Neural cell (in vitro differentiated cells): ENCODE results near the gene MAML2. TPM values are rescaled to one million over a fixed set of nuclear protein-coding genes. Genes with fewer than 3 reads are reported as not detected.

Source experiments
- H2AFZ ChIP-seq: fragments of 200-600, 300-800 bp; sonication (generic), shearing (Covaris generic); 2 replicates; pipeline ENCODE4 v1.6.0; 2014; ENCODE audit warnings: low read depth, mild to moderate bottlenecking, antibody characterized with exemption, low read length, moderate library complexity
- H3F3A ChIP-seq: fragments of 200-600 bp; shearing (Covaris generic); 2 replicates; pipeline ENCODE4 v1.6.1; 2016; ENCODE audit warnings: mild to moderate bottlenecking, moderate library complexity, mixed read lengths, antibody characterized with exemption, low read length; ENCODE audit not compliant: insufficient read depth, poor library complexity, severe bottlenecking
- H3K27ac ChIP-seq: fragments of 200-600, 300-800 bp; sonication (generic), shearing (Covaris generic); 2 replicates; pipeline ENCODE4 v1.5.1; 2014; ENCODE audit warnings: mild to moderate bottlenecking, low read length, moderate library complexity
- H3K27me3 ChIP-seq: fragments of 300-800, 200-600 bp; sonication (generic), shearing (Covaris generic); 2 replicates; pipeline ENCODE4 v1.6.0; 2014; ENCODE audit warnings: mild to moderate bottlenecking, low read depth, low read length, moderate library complexity; ENCODE audit not compliant: insufficient read depth
- H3K36me3 ChIP-seq: fragments of 300-800, 200-600 bp; sonication (generic), shearing (Covaris generic); 2 replicates; pipeline ENCODE4 v1.5.1; 2014; ENCODE audit warnings: mild to moderate bottlenecking, antibody characterized with exemption, low read length, moderate library complexity; ENCODE audit not compliant: insufficient read depth
- H3K4me2 ChIP-seq: fragments of 300-800, 200-600 bp; sonication (generic), shearing (Covaris generic); 2 replicates; pipeline ENCODE4 v1.6.0; 2014; ENCODE audit warnings: mild to moderate bottlenecking, low read length
- H3K4me3 ChIP-seq: fragments of 300-800, 200-600 bp; sonication (generic), shearing (Covaris generic); 2 replicates; pipeline ENCODE4 v1.5.1; 2014; ENCODE audit warnings: mild to moderate bottlenecking, low read length, moderate library complexity
- H3K79me2 ChIP-seq: fragments of 200-600 bp; shearing (Covaris generic); replicated peaks from 2 replicates; pipeline ENCODE4 v1.6.0; 2014; ENCODE audit warnings: mild to moderate bottlenecking, low read length, moderate library complexity; ENCODE audit not compliant: insufficient read depth
- H3K9ac ChIP-seq: fragments of 300-800, 200-600 bp; sonication (generic), shearing (Covaris generic); 2 replicates; pipeline ENCODE4 v1.6.1; 2016; ENCODE audit warnings: mild to moderate bottlenecking, low read length, mixed read lengths
- H3K9me2 ChIP-seq: fragments of 200-600 bp; shearing (Covaris generic); 2 replicates; pipeline ENCODE4 v1.6.1; 2016; ENCODE audit warnings: mild to moderate bottlenecking, low read length, mixed read lengths; ENCODE audit not compliant: insufficient read depth
- H3K9me3 ChIP-seq: fragments of 200-600, 300-800 bp; sonication (generic), shearing (Covaris generic); 2 replicates; pipeline ENCODE4 v1.6.1; 2016; ENCODE audit warnings: mild to moderate bottlenecking, mixed run types, low read length, moderate library complexity, mixed read lengths
- H4K20me1 ChIP-seq: fragments of 200-600 bp; shearing (Covaris generic); 2 replicates; pipeline ENCODE4 v1.6.1; 2016; ENCODE audit warnings: mild to moderate bottlenecking, mixed run types; ENCODE audit not compliant: insufficient read depth
- CTCF ChIP-seq: fragments of 450-650 bp; IDR thresholded peaks from 2 replicates; pipeline ENCODE4 v1.5.1; 2014; ENCODE audit warnings: antibody characterized with exemption, mild to moderate bottlenecking, moderate library complexity; ENCODE audit not compliant: poor library complexity, severe bottlenecking
- EP300 ChIP-seq: fragments of 450-650 bp; conservative IDR thresholded peaks from 2 replicates; pipeline ENCODE4 v1.6.1; 2014; ENCODE audit warnings: antibody characterized with exemption, mild to moderate bottlenecking, moderate library complexity; ENCODE audit not compliant: poor library complexity, severe bottlenecking
- EZH2 ChIP-seq: fragments of 200-600, 300-800 bp; shearing (Covaris generic), sonication (generic); IDR thresholded peaks from 2 replicates; pipeline ENCODE4 v1.6.1; 2014; ENCODE audit warnings: antibody characterized with exemption, low read length, borderline replicate concordance, mild to moderate bottlenecking; ENCODE audit not compliant: insufficient read depth, poor library complexity, severe bottlenecking
- MXI1 ChIP-seq: fragments of 450-650 bp; conservative IDR thresholded peaks from 2 replicates; pipeline ENCODE4 v1.6.1; 2014; ENCODE audit warnings: antibody characterized with exemption, mild to moderate bottlenecking; ENCODE audit not compliant: poor library complexity, severe bottlenecking
- POLR2AphosphoS5 ChIP-seq: IDR thresholded peaks from 2 replicates; pipeline ENCODE4 v1.6.1; 2012
- RAD21 ChIP-seq: fragments of 450-650 bp; conservative IDR thresholded peaks from 2 replicates; pipeline ENCODE4 v1.6.1; 2014; ENCODE audit warnings: antibody characterized with exemption, mild to moderate bottlenecking, moderate library complexity
- REST ChIP-seq: IDR thresholded peaks from 2 replicates; pipeline ENCODE4 v1.6.1; 2012; ENCODE audit warnings: borderline replicate concordance
- SMC3 ChIP-seq: fragments of 450-650 bp; conservative IDR thresholded peaks from 2 replicates; pipeline ENCODE4 v1.6.1; 2014; ENCODE audit warnings: antibody characterized with exemption, mild to moderate bottlenecking, moderate library complexity; ENCODE audit not compliant: poor library complexity
- TAF1 ChIP-seq: IDR thresholded peaks from 2 replicates; pipeline ENCODE4 v1.6.1; 2012; ENCODE audit warnings: low read depth
- polyA plus RNA-seq: library from polyadenylated mRNA; depleted of rRNA; stranded (reverse); fragments of >200 nt; gene quantifications from 2 replicates; pipeline ENCODE4 v1.2.3, GENCODE V29; 2014

MAML2 gene
- polyA plus RNA-seq, 1 donor from 2014 or later: 3.6 TPM

GRCh38 chr11:96057502-96057901, 285.5 kb downstream of the MAML2 start:
- Histone ChIP-seq H3K4me3 (no peak overlapping the region), H3K36me3 (no peaks in the 10 kb centered on the region), H4K20me1 (no peaks in the 10 kb centered on the region), H3K4me2 (no peak overlapping the region), H3K9ac (no peak overlapping the region), H3K79me2 (no peaks in the 10 kb centered on the region), H3K27ac (no peak overlapping the region), H3K9me2 (no peaks in the 10 kb centered on the region), H3K9me3 (no peaks in the 10 kb centered on the region), H3F3A (no peaks in the 10 kb centered on the region), H2AFZ (no peak overlapping the region), H3K27me3 (no peaks in the 10 kb centered on the region)
- no peak for TF ChIP-seq POLR2AphosphoS5
- TF ChIP-seq MXI1: no peak
- no peak for TF ChIP-seq EP300
- TF ChIP-seq RAD21: no peak
- TF ChIP-seq REST: no peak

DNA sequence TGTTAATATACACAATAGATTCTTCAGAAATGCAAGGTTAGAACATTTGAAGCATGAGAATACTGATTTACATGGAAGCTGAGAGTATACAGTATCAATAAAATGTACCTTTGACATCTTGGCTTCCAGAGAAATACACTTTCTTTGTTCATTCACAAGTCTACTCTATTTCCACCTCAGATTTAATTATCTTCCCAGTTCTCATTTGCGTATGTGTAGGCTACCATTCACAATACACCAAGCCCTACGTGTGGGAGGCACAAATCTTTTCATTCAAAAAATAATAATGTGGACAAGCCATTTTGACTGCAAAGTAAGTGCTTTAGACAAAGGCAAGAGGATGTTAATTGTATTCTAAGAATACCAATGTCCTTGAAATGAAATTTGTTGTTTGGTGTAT, 286.4 kb downstream of the MAML2 start:
- H3K4me2 ChIP-seq: no peak overlapping the region
- H3K36me3 ChIP-seq: no peaks in the 10 kb centered on the region
- H3K9me3 ChIP-seq: no peaks in the 10 kb centered on the region
- H4K20me1 ChIP-seq: no peaks in the 10 kb centered on the region
- H3K9ac ChIP-seq: no peak overlapping the region
- H3F3A ChIP-seq: no peaks in the 10 kb centered on the region
- H3K27ac ChIP-seq: no peak overlapping the region
- H2AFZ ChIP-seq: no peak overlapping the region
- no peaks in the 10 kb centered on the region for H3K27me3 ChIP-seq
- no peaks in the 10 kb centered on the region for H3K9me2 ChIP-seq
- H3K4me3 ChIP-seq: no peak overlapping the region
- TF ChIP-seq EZH2 (no peak), POLR2AphosphoS5 (no peak), MXI1 (no peak), SMC3 (no peak), TAF1 (no peak), CTCF (no peak), RAD21 (no peak), EP300 (no peak), REST (no peak)
- no peaks in the 10 kb centered on the region for H3K79me2 ChIP-seq
